ENCODE data around the gene GPR148.

Gene GPR148

GRCh38 chr2:130766037-130766436 lies 37.2 kb downstream of the GPR148 start:
- no peak for DNase-seq (ENCODE audit: low read depth)
- no peak for TF ChIP-seq CTCF (conservative IDR thresholded peaks at IDR 0.05; ENCODE audit: low read depth, low read length)
- no peak overlapping the region for H3K4me3 ChIP-seq (ENCODE audit: low read depth, low read length)

GRCh38 chr2:130766711-130767407 lies 38.0 kb downstream of the GPR148 start:
- H3K4me3 ChIP-seq (ENCODE audit: low read depth, low read length) = no peak overlapping the region
- DNase-seq (ENCODE audit: low read depth) = no peak
- no peak for TF ChIP-seq CTCF (conservative IDR thresholded peaks at IDR 0.05; ENCODE audit: low read depth, low read length)

- H3K4me3 ChIP-seq (ENCODE audit: low read depth, low read length) = no peak overlapping the region
- TF ChIP-seq CTCF (conservative IDR thresholded peaks at IDR 0.05; ENCODE audit: low read depth, low read length) = no peak
- DNase-seq (ENCODE audit: low read depth) = no peak
Observed at GRCh38 chr2:130767408-130767775, 38.5 kb downstream of the GPR148 start.

- TF ChIP-seq CTCF (conservative IDR thresholded peaks at IDR 0.05; ENCODE audit: low read depth, low read length) = no peak
- no peak for DNase-seq (ENCODE audit: low read depth)
- H3K4me3 ChIP-seq (ENCODE audit: low read depth, low read length) = no peak overlapping the region
Observed at GRCh38 chr2:130768191-130768855, 39.5 kb downstream of the GPR148 start.

GRCh38 chr2:130769343-130769907 lies 40.6 kb downstream of the GPR148 start:
- H3K4me3 ChIP-seq (ENCODE audit: low read depth, low read length) = no peak overlapping the region
- TF ChIP-seq CTCF (conservative IDR thresholded peaks at IDR 0.05; ENCODE audit: low read depth, low read length) = no peak
- no peak for DNase-seq (ENCODE audit: low read depth)

- no peak overlapping the region for H3K4me3 ChIP-seq (ENCODE audit: low read depth, low read length)
- no peak for TF ChIP-seq CTCF (conservative IDR thresholded peaks at IDR 0.05; ENCODE audit: low read depth, low read length)
- DNase-seq (ENCODE audit: low read depth) = no peak
Observed at GRCh38 chr2:130776550-130776949, 47.7 kb downstream of the GPR148 start.

All from choroid plexus epithelial cell (primary cell).